Hindlimb muscle (tissue), 1 donor: ENCODE measurements around the gene ATP6AP1. TPM values are rescaled to one million over a fixed set of nuclear protein-coding genes. Genes with fewer than 3 reads are reported as not detected.

ENCODE experiments used
- DNase-seq: peaks from one replicate; pipeline ENCODE4 v3.0.0-alpha.2; 2013
- polyA plus RNA-seq: library from polyadenylated mRNA; unstranded; fragments of 120-200 nt; gene quantifications from one replicate; pipeline ENCODE4 v1.2.1, GENCODE V29; 2013; ENCODE audit not compliant: insufficient read length

The ATP6AP1 gene
- polyA plus RNA-seq, 1 donor = 65.6 TPM

DNA sequence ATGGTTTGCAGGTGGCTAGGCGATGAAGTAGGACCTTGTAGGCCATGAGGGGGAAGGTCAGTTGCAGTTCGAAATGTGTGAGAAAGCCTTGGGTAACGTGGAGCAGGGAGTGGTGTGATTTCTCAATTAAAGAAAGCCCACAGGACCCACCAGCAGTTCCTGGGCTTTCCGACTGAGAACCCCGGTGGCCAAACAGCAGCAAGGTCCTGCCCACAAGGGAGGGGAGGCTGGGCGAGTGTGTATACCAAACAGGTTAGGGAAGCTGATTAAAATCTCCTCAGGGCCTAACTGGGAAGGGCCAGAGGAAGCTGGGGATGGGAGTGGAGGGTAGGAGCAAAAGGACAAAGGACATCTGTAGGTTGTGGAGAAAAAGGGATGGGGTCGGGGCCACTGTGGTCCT lies 2.4 kb downstream of the ATP6AP1 start:
- DNase-seq = no peak

GRCh38 chrX:154431341-154431740 lies 2.9 kb downstream of the ATP6AP1 start:
- no peak for DNase-seq

DNA sequence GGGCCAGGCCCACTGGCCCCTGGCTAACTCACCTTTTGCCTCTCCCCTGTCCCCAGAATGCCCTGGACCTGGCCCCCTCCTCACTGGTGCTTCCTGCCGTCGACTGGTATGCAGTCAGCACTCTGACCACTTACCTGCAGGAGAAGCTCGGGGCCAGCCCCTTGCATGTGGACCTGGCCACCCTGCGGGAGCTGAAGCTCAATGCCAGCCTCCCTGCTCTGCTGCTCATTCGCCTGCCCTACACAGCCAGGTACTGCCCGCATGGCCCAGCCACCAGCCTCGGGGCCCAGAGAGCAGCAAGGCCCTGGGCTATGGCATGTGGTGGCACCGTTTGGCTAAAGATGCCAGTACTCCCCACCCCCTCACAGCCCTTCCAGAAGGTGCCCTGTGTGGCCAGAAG lies 3.7 kb downstream of the ATP6AP1 start:
- no peak for DNase-seq

GRCh38 chrX:154433605-154434004 lies 5.1 kb downstream of the ATP6AP1 start:
- no peak for DNase-seq

- DNase-seq = no peak
Observed at GRCh38 chrX:154434394-154435168, 6.1 kb downstream of the ATP6AP1 start.

DNA sequence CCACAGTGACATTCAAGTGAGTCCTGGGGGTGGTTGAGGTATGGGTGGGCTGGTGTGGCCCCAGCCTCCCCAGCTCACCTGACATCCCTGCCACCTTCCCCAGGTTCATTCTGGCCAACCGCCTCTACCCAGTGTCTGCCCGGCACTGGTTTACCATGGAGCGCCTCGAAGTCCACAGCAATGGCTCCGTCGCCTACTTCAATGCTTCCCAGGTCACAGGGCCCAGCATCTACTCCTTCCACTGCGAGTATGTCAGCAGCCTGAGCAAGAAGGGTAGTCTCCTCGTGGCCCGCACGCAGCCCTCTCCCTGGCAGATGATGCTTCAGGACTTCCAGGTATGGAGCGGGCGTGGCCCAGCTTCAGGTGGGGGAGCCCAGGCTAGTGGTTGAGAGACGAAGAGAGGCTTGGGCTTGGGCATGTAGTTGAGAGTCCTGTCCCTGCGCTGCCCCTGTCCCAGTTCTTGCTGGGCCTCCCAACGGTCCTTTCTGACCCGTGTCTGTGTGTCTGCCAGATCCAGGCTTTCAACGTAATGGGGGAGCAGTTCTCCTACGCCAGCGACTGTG lies 6.8 kb downstream of the ATP6AP1 start:
- no peak for DNase-seq

DNA sequence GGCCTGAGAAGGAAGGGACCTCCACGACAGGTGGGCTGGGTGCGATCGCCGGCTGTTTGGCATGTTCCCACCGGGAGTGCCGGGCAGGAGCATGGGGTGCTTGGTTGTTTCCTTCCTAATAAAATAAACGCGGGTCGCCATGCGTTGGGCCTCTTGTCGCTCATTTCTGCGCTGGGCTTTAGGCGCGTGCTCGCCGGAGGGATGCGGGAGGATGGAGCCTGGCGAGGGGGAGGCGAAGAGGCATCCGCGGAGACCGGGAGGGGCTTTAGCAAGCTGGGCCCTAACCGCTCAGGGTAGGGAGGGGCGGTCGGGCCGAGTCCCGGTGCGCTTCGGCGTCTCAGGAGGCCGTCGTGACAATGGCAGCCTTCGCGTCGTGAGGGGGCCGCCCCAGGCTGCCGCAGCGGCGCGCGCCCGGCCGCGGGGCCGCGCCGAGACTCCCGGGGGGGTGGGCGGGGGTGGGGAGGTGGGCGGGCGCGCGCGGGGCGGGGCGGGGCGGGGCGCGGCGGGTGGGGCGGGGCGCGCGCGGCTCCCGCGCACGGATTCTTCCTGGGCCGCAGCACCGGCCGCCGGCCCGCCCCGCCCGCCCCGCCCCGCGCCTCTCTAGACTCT lies 8.0 kb downstream of the ATP6AP1 start:
- DNase-seq = no peak

- peak; percentile 44 for DNase-seq
Observed at GRCh38 chrX:154436983-154437752, 8.7 kb downstream of the ATP6AP1 start, which contains the start of gene GDI1. GDI1 (plus strand) TSS chrX:154437154; CDS start chrX:154437255, 101 bp downstream.

DNA sequence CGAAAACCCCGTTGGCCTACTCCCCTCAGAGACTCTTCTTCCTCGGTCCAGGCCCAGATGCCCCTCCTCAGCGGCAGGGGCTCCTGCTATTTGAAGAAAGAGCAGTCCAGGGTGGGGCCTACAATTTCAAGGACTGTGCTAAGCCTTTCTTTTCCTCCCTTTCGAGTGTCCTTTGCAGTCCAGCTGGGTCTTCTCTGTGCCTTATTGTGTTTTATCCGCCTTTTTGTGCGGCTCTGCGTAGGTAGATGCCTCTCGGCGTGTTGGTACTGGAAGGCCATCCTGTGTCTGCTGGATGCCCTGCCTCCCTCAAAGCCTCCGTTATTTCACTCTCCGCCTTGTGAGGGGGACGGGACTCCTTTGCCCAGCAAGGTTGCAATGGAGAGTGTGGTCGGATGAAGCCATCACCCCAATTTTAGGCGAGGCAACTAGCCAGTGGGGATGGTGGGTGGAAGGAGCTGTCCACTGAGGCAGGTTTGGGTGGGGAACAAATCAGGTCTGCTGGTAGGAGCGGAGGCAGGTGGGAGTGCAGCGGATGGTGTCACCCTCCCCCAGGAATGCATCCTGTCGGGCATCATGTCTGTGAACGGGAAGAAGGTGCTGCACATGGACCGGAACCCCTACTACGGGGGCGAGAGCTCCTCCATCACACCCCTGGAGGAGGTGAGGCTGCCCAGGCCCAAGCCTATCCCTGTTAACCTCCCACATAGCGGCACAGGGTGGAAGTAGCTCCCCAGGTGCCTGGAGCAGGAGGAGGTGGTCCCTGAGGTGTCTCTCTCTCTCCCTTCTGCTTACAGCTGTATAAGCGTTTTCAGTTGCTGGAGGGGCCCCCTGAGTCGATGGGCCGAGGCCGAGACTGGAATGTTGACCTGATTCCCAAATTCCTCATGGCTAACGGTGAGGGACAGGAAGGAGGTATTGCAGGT lies 9.8 kb downstream of the ATP6AP1 start:
- no peak for DNase-seq

- DNase-seq = no peak
Observed at GRCh38 chrX:154439841-154440240, 11.4 kb downstream of the ATP6AP1 start.

- no peak for DNase-seq
Observed at GRCh38 chrX:154440623-154441357, 12.3 kb downstream of the ATP6AP1 start.

- DNase-seq = no peak
Observed at GRCh38 chrX:154441564-154441963, 13.1 kb downstream of the ATP6AP1 start.

- DNase-seq = no peak
Observed at GRCh38 chrX:154441984-154442707, 13.7 kb downstream of the ATP6AP1 start.

DNA sequence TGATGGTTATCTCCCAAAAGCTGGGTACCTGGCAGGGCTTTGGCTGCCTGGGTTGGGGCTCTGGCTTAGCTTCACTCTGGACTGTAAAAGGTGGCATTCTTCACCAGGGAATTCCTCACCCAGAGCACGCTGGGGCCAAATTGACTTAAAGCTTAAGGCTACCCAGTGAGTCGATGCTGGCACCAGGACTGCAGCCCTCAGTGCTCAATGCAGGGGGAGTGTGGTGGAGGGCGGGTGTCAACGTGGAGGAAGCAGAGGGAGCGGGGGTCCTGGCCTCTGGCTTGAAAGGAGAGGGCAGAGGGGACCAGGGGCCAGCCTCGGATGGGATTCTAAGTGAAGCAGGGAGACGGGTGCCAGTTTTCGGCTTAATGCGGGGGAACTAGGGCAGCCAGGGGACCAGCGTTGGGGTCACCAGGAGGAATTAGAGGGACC lies 15.0 kb downstream of the ATP6AP1 start:
- DNase-seq = no peak

DNA sequence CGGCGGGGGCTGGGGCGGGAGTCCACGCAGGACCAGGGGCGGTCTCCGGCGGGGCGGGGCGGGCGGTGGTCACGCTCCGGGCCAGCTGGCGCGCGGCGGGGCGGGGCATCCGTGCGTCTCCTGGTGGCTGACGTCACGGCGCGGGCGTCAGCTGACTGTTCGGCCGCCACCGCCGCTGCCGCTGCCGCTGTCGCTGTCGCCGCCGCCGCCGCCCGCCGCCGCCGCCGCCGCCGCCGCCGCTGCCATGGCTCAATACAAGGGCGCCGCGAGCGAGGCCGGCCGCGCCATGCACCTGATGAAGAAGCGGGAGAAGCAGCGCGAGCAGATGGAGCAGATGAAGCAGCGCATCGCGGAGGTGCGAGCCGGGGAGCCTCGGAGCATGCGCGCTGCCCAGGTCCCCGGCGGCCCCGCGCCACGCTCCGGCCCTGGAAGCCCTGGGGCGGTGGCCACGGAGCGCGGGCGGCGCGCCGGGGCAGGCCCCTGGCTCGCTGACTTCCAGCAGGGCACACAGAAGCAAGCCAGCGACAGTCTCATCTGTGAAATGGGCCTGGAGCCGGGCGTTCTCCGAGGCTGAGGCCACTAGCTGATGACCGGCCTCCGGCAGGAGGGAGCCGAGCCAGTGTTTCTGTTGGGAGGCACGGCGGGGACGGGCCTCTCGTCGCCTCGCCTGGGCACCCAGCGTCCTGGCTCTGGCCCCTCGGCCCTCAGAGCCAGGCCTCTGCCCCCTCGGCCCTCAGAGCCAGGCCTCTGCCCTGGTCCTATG lies 15.7 kb downstream of the ATP6AP1 start, which contains the start of gene FAM50A:
FAM50A (plus strand) TSS at position 150 of the 763 bp plus-strand sequence; CDS start at position 245, 95 bp downstream.
- DNase-seq = peak; percentile 76

DNA sequence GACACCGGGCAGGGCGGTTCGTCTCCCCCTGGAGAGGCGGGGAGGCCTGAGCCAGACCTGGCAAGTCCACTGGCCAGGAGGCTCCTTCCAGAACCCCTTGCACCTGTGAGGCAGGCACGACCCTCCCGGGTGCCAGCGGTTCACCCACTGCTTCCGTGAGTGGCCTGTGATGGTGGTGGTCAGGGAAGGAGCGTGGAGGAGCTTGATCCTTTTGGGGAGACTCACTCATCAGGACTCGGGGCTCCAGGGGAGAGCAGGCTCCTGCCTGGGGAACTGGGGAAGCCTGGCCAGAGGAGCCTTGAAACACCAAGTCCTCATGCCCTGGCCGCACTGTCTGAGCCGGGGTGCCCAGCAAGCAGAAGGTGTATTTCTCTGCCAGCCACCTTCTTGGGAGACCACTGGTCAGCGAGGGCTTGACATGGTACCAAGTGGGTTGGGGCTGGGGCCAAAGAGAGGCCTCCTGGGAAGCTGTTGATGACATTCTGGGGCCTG lies 16.3 kb downstream of the ATP6AP1 start:
- no peak for DNase-seq

GRCh38 chrX:154445776-154446175 lies 17.3 kb downstream of the ATP6AP1 start:
- no peak for DNase-seq

DNA sequence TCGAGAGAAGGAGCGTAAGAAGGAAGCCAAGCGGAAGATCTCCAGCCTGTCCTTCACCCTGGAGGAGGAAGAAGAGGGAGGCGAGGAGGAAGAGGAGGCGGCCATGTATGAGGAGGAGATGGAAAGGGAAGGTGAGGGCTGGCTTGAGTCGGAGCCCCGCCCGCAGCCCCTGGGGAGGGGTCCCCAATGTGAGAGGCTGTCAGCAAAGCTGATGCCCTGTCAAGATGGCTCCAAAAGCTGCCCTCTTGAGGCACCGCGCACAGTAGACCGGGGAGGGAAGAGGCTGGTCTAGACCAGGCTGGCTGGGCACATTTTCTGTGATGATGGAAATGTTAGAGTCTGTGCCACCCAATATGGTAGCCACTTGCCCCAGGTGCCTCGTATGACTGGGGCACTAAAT lies 18.0 kb downstream of the ATP6AP1 start:
- no peak for DNase-seq

DNA sequence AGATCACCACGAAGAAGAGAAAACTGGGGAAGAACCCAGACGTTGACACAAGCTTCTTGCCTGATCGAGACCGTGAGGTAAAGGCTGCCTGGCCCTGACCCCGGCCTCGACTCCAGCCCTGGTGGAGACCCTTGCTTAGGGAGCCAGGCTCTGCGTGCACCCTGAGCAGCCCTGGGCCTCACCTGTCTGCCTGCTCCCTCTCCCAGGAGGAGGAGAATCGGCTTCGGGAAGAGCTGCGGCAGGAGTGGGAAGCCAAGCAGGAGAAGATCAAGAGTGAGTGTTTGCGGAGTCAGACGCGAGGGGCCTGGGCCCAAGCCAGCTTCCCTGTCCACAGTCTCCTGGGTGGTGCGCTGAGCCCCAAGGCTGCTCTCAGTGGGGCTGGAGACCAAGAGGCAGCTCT lies 20.0 kb downstream of the ATP6AP1 start:
- DNase-seq = no peak
